ENCODE results near the gene TERF2IP. TPM values are rescaled to one million over a fixed set of nuclear protein-coding genes. Genes with fewer than 3 reads are reported as not detected.

Gene TERF2IP, protein sequence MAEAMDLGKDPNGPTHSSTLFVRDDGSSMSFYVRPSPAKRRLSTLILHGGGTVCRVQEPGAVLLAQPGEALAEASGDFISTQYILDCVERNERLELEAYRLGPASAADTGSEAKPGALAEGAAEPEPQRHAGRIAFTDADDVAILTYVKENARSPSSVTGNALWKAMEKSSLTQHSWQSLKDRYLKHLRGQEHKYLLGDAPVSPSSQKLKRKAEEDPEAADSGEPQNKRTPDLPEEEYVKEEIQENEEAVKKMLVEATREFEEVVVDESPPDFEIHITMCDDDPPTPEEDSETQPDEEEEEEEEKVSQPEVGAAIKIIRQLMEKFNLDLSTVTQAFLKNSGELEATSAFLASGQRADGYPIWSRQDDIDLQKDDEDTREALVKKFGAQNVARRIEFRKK
- 35.0 and 45.4 TPM in 2 replicates for total RNA-seq

DNA sequence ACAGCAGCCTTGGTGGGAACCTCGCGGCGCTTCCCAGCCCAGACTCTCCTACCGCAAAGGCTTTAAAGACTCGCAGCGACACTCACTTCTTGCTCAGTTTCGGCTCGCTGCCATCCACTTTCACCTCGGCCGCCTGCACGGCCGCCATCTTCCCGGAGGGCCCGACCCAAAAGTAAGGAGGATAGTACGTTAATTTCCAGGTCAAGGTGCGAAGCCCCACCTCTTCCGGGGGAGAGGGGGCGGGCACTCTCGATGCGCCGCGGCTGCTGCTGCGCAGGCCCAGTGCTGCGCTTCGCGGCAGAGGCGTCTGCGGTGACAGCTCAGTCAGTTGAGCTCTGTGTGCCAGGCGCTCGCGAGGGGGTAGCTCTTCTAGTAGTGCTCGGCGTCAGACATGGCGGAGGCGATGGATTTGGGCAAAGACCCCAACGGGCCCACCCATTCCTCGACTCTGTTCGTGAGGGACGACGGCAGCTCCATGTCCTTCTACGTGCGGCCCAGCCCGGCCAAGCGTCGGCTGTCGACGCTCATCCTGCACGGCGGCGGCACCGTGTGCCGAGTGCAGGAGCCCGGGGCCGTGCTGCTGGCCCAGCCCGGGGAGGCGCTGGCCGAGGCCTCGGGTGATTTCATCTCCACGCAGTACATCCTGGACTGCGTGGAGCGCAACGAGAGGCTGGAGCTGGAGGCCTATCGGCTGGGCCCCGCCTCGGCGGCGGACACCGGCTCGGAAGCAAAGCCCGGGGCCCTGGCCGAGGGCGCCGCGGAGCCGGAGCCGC, at the start of gene TERF2IP, which contains the start of gene KARS1:
TSS of gene TERF2IP (plus strand) at position 282 of the 773 bp plus-strand sequence. CDS start at position 392, 110 bp downstream.
TSS of gene KARS1 (minus strand) at position 174 of the 773 bp plus-strand sequence. CDS start at position 148, 26 bp downstream.

DNA sequence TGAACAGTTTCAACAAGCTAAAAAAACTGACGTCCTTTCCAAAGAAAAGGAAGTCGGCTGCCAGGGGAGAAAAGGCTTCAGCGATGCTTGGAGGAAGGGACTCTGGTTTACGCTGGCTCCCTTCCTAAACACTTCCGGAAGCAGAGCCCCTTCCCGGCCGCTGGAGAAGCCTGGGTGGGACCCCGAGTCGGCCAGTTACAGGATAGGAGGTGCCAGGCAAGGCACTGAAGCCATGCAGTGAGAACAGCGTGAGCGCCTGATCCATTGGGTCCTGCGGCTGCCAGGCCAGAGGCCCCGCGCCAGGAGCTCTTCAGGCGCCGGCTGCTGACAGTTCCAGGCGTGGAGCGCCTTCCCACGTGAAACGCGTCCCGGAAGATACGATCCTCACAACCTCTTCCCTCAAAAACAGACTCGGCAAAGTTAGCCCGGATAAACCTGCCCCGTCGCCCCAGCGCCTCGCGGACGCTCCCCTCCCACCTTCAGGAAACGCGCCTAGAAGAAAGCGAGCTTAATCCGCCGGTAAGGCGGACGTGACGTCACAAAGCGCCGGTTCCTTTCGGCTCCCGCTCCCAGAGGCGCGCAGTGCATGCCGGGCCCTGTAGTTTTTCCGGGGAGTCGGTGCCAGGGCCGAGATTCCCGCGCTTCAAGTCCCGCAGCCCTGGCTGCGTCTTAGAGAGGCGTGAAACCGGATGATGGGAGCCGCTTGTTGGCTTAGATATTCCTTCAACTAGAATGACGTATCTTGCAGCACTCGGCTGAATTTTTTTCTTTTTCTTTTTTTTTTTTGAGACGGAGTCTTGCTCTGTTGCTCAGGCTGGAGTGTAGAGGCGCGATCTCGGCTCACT, 24.6 kb upstream of the TERF2IP start, which contains the start of gene ADAT1:
TSS of gene ADAT1 (minus strand) at position 521 of the 845 bp plus-strand sequence. CDS start 2,482 bp downstream, outside the sequence.

DNA sequence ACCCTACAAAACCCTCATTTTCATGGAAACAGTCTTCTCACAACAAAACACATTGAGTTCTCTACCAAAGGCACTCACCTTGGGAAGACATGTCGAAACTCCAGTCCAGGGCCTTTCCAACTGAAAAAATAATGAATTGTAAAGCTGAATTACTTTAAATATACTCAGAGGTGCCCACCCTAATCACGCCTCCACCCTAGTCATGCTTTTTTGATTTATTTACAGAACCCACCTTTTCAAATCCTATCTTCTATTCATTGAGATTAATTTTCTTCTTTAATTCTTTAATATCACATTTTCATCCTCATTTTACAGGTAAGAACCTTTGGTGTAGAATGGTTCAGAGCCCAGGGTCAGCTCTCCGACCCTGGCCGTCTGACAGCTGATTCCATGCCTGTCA, 29.3 kb downstream of the TERF2IP start, which contains the start of gene CPHXL2:
TSS of gene CPHXL2 (minus strand) at position 101 of the 400 bp plus-strand sequence. CDS start at position 91, 10 bp downstream.

DNA sequence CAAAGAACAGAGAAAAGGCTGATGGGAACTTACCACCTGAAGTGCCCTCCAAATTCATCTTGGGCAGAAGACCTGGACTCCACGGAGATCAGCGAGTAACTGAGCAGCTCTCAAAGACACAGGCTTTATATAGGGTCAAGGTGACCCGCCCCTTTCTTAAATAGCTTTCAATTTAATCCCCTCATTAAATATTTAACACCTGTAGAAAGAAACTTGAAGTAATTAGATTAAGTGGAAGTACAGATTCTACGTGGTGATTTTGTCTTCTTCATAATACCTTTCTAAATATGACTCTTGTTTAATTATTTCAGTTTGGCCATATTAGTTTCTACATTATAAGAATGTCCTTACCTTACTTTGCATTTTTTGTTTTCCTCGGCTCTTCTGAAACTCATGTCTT, 53.8 kb downstream of the TERF2IP start, which contains the start of gene DUXB:
TSS of gene DUXB (minus strand) at position 101 of the 400 bp plus-strand sequence. CDS start at position 58, 43 bp downstream.

Other genes with a start within 250 kb of the TERF2IP start
- 24.6 and 39.2 TPM in 2 replicates for gene CFDP1, start 214.3 kb upstream of the TERF2IP start, total RNA-seq
- gene TMEM170A, start 183.1 kb upstream of the TERF2IP start, total RNA-seq: 7.1 and 11.2 TPM in 2 replicates
- gene CHST6, start 152.3 kb upstream of the TERF2IP start, total RNA-seq: 0.72 and 0.97 TPM in 2 replicates
- not detected in 2 replicates for gene CHST5, start 111.7 kb upstream of the TERF2IP start, total RNA-seq
- gene TMEM231, start 91.5 kb upstream of the TERF2IP start, total RNA-seq: 9.4 and 13.6 TPM in 2 replicates
- gene GABARAPL2, start 81.4 kb upstream of the TERF2IP start, total RNA-seq: 51.8 and 62.0 TPM in 2 replicates
- gene ADAT1, start 24.5 kb upstream of the TERF2IP start, total RNA-seq: 27.5 and 34.7 TPM in 2 replicates
- 137 and 149 TPM in 2 replicates for gene KARS1, start 108 bp upstream of the TERF2IP start, total RNA-seq
- gene CPHXL2, start 29.2 kb downstream of the TERF2IP start, total RNA-seq: not detected in 2 replicates
- not detected in 2 replicates for gene DUXB, start 53.7 kb downstream of the TERF2IP start, total RNA-seq
- not detected in 2 replicates for gene CPHXL, start 78.7 kb downstream of the TERF2IP start, total RNA-seq

Data from cardiac atrium fibroblast (primary cell).